ENCODE measurements around the gene C16orf46. TPM values are rescaled to one million over a fixed set of nuclear protein-coding genes. Genes with fewer than 3 reads are reported as not detected.

Gene C16orf46
- total RNA-seq, 1 experiment from 2014 or later, result 1.7 TPM

GRCh38 chr16:81088836-81089235, 11.8 kb upstream of the C16orf46 start:
- Histone ChIP-seq H3K36me3 (ENCODE audit: control insufficient read depth in 1 of 2, insufficient read depth in 2 of 2, low read length in 2 of 2) (peaks cover 9 to 23% of the 10 kb centered on the region in 2 experiments), H3K9me3 (ENCODE audit: control insufficient read depth in 1 of 2, insufficient read depth in 1 of 2, low read depth in 1 of 2, low read length in 2 of 2) (no peaks in the 10 kb centered on the region), H3K4me1 (ENCODE audit: control insufficient read depth in 1 of 2, insufficient read depth in 2 of 2, low read length in 2 of 2) (no peaks in the 10 kb centered on the region), H3K4me2 (ENCODE audit: low read length) (no peak overlapping the region), H3K9me2 (ENCODE audit: insufficient read depth) (no peaks in the 10 kb centered on the region), H4K20me1 (ENCODE audit: insufficient read depth) (no peaks in the 10 kb centered on the region), H3K79me2 (ENCODE audit: insufficient read depth, low read length) (peaks cover 90% of the 10 kb centered on the region), H2AFZ (ENCODE audit: low read depth, low read length, poor library complexity, severe bottlenecking) (no peak overlapping the region), H3K4me3 (replicated peaks in 1 of 2; ENCODE audit: low read depth in 1 of 2, low read length in 2 of 2) (no peak overlapping the region), H3K9ac (ENCODE audit: low read length) (no peak overlapping the region), H3K27me3 (ENCODE audit: insufficient read depth, low read length) (no peaks in the 10 kb centered on the region), H3K27ac (ENCODE audit: low read depth, low read length) (no peak overlapping the region)
- BruUV-seq (replicated peaks), result no TSS peak
- DNase-seq (ENCODE audit: low read depth, low spot score), result no peak
- ChIA-PET CTCF (no interaction called here), POLR2A (no interaction called here), RAD21 (ENCODE audit: low non-redundant PET in 1 of 2, low total read pairs in 2 of 2, uncharacterized antibody in 2 of 2, unreplicated experiment in 2 of 2) (no interaction called here)
- TF ChIP-seq ATF3 (IDR thresholded peaks at IDR 0.05) (no peak), CTCF (IDR thresholded peaks at IDR 0.05 in 2 of 3, conservative IDR thresholded peaks at IDR 0.05 in 1 of 3; ENCODE audit: borderline replicate concordance in 1 of 3, insufficient read depth in 1 of 3, low read depth in 2 of 3, low read length in 2 of 3) (no peak), MAX (IDR thresholded peaks at IDR 0.05) (no peak), SRF (IDR thresholded peaks at IDR 0.05; ENCODE audit: low read depth) (no peak), CEBPB (IDR thresholded peaks at IDR 0.05; ENCODE audit: low read depth) (no peak), CBX3 (IDR thresholded peaks at IDR 0.05; ENCODE audit: low read depth) (no peak), REST (IDR thresholded peaks at IDR 0.05; ENCODE audit: low read depth) (no peak), TCF7L2 (IDR thresholded peaks at IDR 0.05; ENCODE audit: borderline replicate concordance, extremely low read depth, insufficient read depth, insufficient read length) (no peak), ELF1 (IDR thresholded peaks at IDR 0.05; ENCODE audit: borderline replicate concordance, low read depth) (no peak), ZNF274 (IDR thresholded peaks at IDR 0.05; ENCODE audit: low read depth, low read length) (no peak), YY1 (IDR thresholded peaks at IDR 0.05; ENCODE audit: extremely low read depth, insufficient replicate concordance, low read depth, low read length) (no peak), SIN3A (IDR thresholded peaks at IDR 0.05; ENCODE audit: low read depth) (no peak), FOSL1 (IDR thresholded peaks at IDR 0.05; ENCODE audit: low read depth) (no peak), ZBTB33 (IDR thresholded peaks at IDR 0.05; ENCODE audit: extremely low read depth, insufficient replicate concordance, low read length) (no peak), JUND (IDR thresholded peaks at IDR 0.05) (no peak), EZH2 (IDR thresholded peaks at IDR 0.05) (no peak), EZH2phosphoT487 (IDR thresholded peaks at IDR 0.05; ENCODE audit: borderline replicate concordance) (no peak), SP1 (IDR thresholded peaks at IDR 0.05; ENCODE audit: low read depth) (no peak), EGR1 (IDR thresholded peaks at IDR 0.05; ENCODE audit: low read depth) (no peak), ZFX (IDR thresholded peaks at IDR 0.05) (no peak)
- intact Hi-C loops (cut with micrococcal nuclease), result no loop called here
- no peak for ATAC-seq
